Natural killer cell (primary cell): Measurements from ENCODE around the gene PIEZO1. TPM values are rescaled to one million over a fixed set of nuclear protein-coding genes. Genes with fewer than 3 reads are reported as not detected.

Source experiments
- ATAC-seq, 3 donors: fragments of 150-1000 bp in 2 of 3; fragments of 200-7000 bp in 1 of 3; cut with Tn5 transposase; 1 replicate in 1 of 3; 2 replicates in 2 of 3; pipeline ENCODE4 v1.10.0; 2021; ENCODE audit warnings: mild to moderate bottlenecking in 2 of 3, moderate library complexity in 2 of 3
- DNase-seq, 2 donors: peaks; one replicate each; pipeline versions ENCODE4 v3.0.0 to v3.0.0-alpha.2; 2013 to 2021; ENCODE audit warnings: mixed read lengths in 1 of 2
- H3K27ac ChIP-seq: one replicate; pipeline ENCODE4 v1.5.1; 2013; ENCODE audit warnings: mild to moderate bottlenecking, low read length
- H3K27me3 ChIP-seq: one replicate; pipeline ENCODE4 v1.6.1; 2013; ENCODE audit warnings: low read length; ENCODE audit not compliant: control insufficient read depth, insufficient read depth
- H3K36me3 ChIP-seq: one replicate; pipeline ENCODE4 v1.6.1; 2013; ENCODE audit warnings: low read length; ENCODE audit not compliant: control insufficient read depth, insufficient read depth
- H3K4me1 ChIP-seq: one replicate; pipeline ENCODE4 v1.6.1; 2013; ENCODE audit warnings: low read length; ENCODE audit not compliant: control insufficient read depth, insufficient read depth
- H3K4me3 ChIP-seq: one replicate; pipeline ENCODE4 v1.5.1; 2013; ENCODE audit warnings: low read length
- H3K9me3 ChIP-seq: one replicate; pipeline ENCODE4 v1.6.1; 2013; ENCODE audit warnings: low read length; ENCODE audit not compliant: control insufficient read depth, insufficient read depth
- H3K27ac Mint-ChIP-seq, 2 donors: one replicate each; pipeline ENCODE4 v1.8.0; 2022; ENCODE audit warnings: mild to moderate bottlenecking in 2 of 2, mixed read lengths in 2 of 2, moderate library complexity in 1 of 2
- H3K27me3 Mint-ChIP-seq, 2 donors: one replicate each; pipeline ENCODE4 v1.8.0; 2022; ENCODE audit warnings: low read depth in 2 of 2, mixed read lengths in 2 of 2
- H3K36me3 Mint-ChIP-seq: one replicate; pipeline ENCODE4 v1.8.0; 2022; ENCODE audit warnings: mixed read lengths
- H3K4me1 Mint-ChIP-seq, 2 donors: one replicate each; pipeline ENCODE4 v1.8.0; 2022; ENCODE audit warnings: mixed read lengths in 2 of 2
- H3K4me3 Mint-ChIP-seq: one replicate; pipeline ENCODE4 v1.8.0; 2022; ENCODE audit warnings: mild to moderate bottlenecking, moderate library complexity, mixed read lengths
- H3K9me3 Mint-ChIP-seq, 2 donors: one replicate each; pipeline ENCODE4 v1.8.0; 2022; ENCODE audit warnings: mixed read lengths in 2 of 2
- WGBS: methylation state at CpG from one replicate; pipeline ENCODE4 v1.1.7; 2013; ENCODE audit warnings: missing lambda C conversion rate; ENCODE audit not compliant: insufficient coverage; 5-methylcytosine and 5-hydroxymethylcytosine counted together
- intact Hi-C: fragments of 100-400 bp; cut with micrococcal nuclease; formaldehyde crosslinking; loops from one replicate; pipeline ENCODE4 v1.14.2; 2022
- total RNA-seq, 4 donors: library from RNA; stranded (reverse); fragments of 120-200 nt in 1 of 4; gene quantifications; one replicate each; pipeline versions ENCODE4 v1.2.3 to v1.2.4, GENCODE V29; 2013 to 2022
- TF ChIP-seq, protein P1 (sequence below): fragments of 200-600 bp; IDR thresholded peaks from one replicate; pipeline ENCODE4 v1.8.0; 2022; ENCODE audit warnings: antibody characterized with exemption

PIEZO1 gene
- total RNA-seq, 3 donors from 2014 or later (not counting 1 experiment from before 2014, with no cell fraction given) = 172 to 197 (median 183) TPM

DNA sequence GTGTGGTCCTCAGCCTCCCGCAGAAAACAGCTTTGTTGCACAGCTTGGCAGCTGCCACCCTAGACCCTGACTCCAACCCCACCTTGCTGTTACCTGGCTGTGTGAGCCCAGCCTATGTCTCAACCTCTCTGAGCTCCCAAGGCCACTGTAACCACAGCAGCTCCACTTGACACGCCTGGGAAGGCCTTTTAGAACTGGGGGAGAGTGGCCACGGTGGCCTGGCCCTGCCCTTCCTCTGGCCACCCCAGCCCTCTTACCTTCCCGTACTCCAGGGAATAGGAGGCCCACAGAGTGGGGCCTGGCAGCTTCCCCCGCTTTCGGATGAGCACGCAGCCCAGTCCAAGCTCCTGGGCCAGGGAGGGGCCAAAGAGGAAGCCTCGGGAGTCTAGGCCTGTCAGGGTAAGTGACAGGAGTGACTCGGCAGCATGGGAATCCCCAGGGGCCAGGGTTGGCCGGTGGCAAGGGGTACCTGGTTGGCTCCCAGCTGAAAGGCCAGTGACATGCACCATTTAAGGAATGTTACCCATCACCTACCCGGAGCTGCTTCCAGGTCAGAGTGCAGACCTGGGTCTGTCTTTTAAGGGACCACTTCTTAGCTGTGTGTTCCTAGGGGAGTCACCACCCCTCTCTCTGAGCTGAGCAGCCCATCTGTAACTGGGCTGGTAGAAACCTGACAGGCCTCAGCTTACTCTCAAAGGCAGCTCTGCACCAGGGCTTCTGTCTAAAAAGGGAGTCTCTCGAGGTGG, 25.3 kb upstream of the PIEZO1 start:
- peak overlapping the region; percentile 82 to 96 for H3K27ac Mint-ChIP-seq
- H3K36me3 Mint-ChIP-seq = no peaks in the 10 kb centered on the region
- ATAC-seq (no peak), DNase-seq (no peak)
- no peaks in the 10 kb centered on the region for H3K9me3 ChIP-seq
- peaks cover 24% of the 10 kb centered on the region for H3K4me1 ChIP-seq
- H3K9me3 Mint-ChIP-seq = no peaks in the 10 kb centered on the region
- TF ChIP-seq, protein P1, sequence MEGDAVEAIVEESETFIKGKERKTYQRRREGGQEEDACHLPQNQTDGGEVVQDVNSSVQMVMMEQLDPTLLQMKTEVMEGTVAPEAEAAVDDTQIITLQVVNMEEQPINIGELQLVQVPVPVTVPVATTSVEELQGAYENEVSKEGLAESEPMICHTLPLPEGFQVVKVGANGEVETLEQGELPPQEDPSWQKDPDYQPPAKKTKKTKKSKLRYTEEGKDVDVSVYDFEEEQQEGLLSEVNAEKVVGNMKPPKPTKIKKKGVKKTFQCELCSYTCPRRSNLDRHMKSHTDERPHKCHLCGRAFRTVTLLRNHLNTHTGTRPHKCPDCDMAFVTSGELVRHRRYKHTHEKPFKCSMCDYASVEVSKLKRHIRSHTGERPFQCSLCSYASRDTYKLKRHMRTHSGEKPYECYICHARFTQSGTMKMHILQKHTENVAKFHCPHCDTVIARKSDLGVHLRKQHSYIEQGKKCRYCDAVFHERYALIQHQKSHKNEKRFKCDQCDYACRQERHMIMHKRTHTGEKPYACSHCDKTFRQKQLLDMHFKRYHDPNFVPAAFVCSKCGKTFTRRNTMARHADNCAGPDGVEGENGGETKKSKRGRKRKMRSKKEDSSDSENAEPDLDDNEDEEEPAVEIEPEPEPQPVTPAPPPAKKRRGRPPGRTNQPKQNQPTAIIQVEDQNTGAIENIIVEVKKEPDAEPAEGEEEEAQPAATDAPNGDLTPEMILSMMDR = no peak
- no peaks in the 10 kb centered on the region for H3K27me3 Mint-ChIP-seq
- H3K27ac ChIP-seq = no peak overlapping the region
- H3K36me3 ChIP-seq = peaks cover 10% of the 10 kb centered on the region
- H3K27me3 ChIP-seq = no peaks in the 10 kb centered on the region
- intact Hi-C loops = no loop called here
- H3K4me1 Mint-ChIP-seq = peaks cover 7 to 24% of the 10 kb centered on the region in 2 donors
- H3K4me3 Mint-ChIP-seq = peak overlapping the region; percentile 92
- WGBS = 44% methylated on average over 12 of the region's 12 CpGs
- H3K4me3 ChIP-seq = no peak overlapping the region

DNA sequence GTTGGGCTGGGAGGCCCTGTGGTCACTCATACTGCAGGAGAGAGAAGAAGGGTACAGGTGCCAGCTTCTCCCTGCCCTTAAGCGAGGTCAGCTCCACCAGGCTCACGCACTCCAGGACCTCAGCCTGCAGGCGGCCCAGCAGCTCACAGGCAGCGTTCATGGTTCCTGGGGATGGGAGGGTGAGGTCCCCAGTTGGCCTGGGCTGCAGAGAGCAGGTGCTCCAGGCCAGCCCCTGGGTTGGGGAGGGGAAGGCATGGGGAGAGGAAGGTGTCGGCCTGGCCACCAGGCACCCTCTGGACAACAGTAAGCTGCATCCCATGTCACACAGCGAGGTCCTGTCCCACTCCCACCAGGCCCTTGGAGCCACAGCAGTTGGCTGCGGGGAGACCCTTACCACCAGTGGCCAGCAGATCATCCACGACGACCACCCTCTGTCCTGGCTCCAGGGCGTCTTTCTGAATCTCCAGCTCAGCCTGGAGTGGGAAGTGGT, 24.7 kb upstream of the PIEZO1 start:
- no peak overlapping the region for H3K4me3 Mint-ChIP-seq
- no peaks in the 10 kb centered on the region for H3K9me3 ChIP-seq
- no peaks in the 10 kb centered on the region for H3K36me3 Mint-ChIP-seq
- H3K27ac Mint-ChIP-seq = no peak overlapping the region
- H3K27me3 ChIP-seq = no peaks in the 10 kb centered on the region
- intact Hi-C loops = no loop called here
- H3K4me1 Mint-ChIP-seq = peaks cover 7 to 24% of the 10 kb centered on the region in 2 donors
- ATAC-seq (no peak), DNase-seq (no peak)
- no peaks in the 10 kb centered on the region for H3K9me3 Mint-ChIP-seq
- H3K4me3 ChIP-seq = no peak overlapping the region
- peaks cover 10% of the 10 kb centered on the region for H3K36me3 ChIP-seq
- TF ChIP-seq, protein P1 = no peak
- H3K4me1 ChIP-seq = peaks cover 29% of the 10 kb centered on the region
- H3K27ac ChIP-seq = no peak overlapping the region
- 90% methylated on average over 10 of the region's 10 CpGs for WGBS
- H3K27me3 Mint-ChIP-seq = no peaks in the 10 kb centered on the region

DNA sequence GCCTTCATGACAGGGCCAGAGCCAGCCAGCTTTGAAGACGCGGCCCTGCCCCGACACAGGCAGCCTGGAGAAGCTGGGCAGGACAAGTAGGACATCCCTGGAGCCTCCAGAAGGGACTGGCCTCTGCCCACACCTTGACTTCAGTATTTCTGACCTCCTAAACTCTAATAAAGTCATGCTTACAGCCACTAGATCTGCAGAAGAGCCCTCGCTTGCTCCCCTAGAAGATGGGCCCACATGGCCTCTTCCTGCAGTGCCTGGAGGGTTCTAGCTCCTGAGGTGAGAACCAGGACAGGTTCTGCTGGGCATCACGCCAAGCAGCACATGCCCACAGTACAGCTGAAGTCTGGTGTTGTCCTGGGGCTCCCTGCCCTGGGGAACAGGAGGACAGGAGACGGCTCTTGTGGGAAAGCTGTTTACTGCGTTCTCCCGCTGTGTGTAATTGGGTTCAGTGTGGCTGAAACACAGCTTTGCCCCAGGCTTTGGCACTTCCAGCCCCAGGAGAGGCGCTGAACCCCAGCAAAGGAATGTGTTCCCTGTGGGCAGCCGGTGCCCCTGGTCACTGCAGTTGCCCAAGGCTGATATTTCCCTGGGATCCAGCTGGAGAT, 24.2 kb upstream of the PIEZO1 start:
- Mint-ChIP-seq H3K36me3 (no peaks in the 10 kb centered on the region), H3K9me3 (no peaks in the 10 kb centered on the region), H3K4me3 (no peak overlapping the region), H3K4me1 (peaks cover 7 to 24% of the 10 kb centered on the region in 2 donors), H3K27ac (no peak overlapping the region), H3K27me3 (no peaks in the 10 kb centered on the region)
- TF ChIP-seq, protein P1 = no peak
- no peak for DNase-seq
- no peak overlapping the region for H3K27ac ChIP-seq
- WGBS = 95% methylated on average over 10 of the region's 10 CpGs
- peaks cover 10% of the 10 kb centered on the region for H3K36me3 ChIP-seq
- no peaks in the 10 kb centered on the region for H3K27me3 ChIP-seq
- H3K9me3 ChIP-seq = no peaks in the 10 kb centered on the region
- intact Hi-C loops = no loop called here
- H3K4me1 ChIP-seq = peaks cover 34% of the 10 kb centered on the region
- H3K4me3 ChIP-seq = no peak overlapping the region
- no peak for ATAC-seq
